ENCODE results near the gene EEF1B2.

- TF ChIP-seq CTCF (IDR thresholded peaks at IDR 0.05), result no peak
- no peak for TF ChIP-seq POLR2AphosphoS5 (IDR thresholded peaks at IDR 0.05; ENCODE audit: low read depth, low read length)
Measured at GRCh38 chr2:206173147-206173546, 13.5 kb downstream of the EEF1B2 start.

All from Panc1 (cell line).